ENCODE data around the gene FNDC10.

The FNDC10 gene

GRCh38 chr1:1593834-1594601 is 5.9 kb downstream of the FNDC10 start:
- TF ChIP-seq CTCF (conservative IDR thresholded peaks at IDR 0.05) = no peak

GRCh38 chr1:1591452-1591851 is 8.5 kb downstream of the FNDC10 start:
- TF ChIP-seq CTCF (conservative IDR thresholded peaks at IDR 0.05) = no peak
- no peak overlapping the region for H3K27ac ChIP-seq

More at GRCh38 chr1:1593834-1594601, 5.9 kb downstream of the FNDC10 start:
- no peak overlapping the region for H3K27ac ChIP-seq

GRCh38 chr1:1583347-1584010 is 16.5 kb downstream of the FNDC10 start:
- no peak for TF ChIP-seq CTCF (conservative IDR thresholded peaks at IDR 0.05)
- H3K27ac ChIP-seq = no peak overlapping the region

- TF ChIP-seq CTCF (conservative IDR thresholded peaks at IDR 0.05) = no peak
- no peak overlapping the region for H3K27ac ChIP-seq
Measured at GRCh38 chr1:1582585-1583346, 17.2 kb downstream of the FNDC10 start.

- H3K27ac ChIP-seq = no peak overlapping the region
- TF ChIP-seq CTCF (conservative IDR thresholded peaks at IDR 0.05) = no peak
Measured at GRCh38 chr1:1578371-1578940, 21.5 kb downstream of the FNDC10 start.

- no peak overlapping the region for H3K27ac ChIP-seq
- no peak for TF ChIP-seq CTCF (conservative IDR thresholded peaks at IDR 0.05)
Measured at GRCh38 chr1:1577367-1578011, 22.4 kb downstream of the FNDC10 start.

All from VCaP (cell line).